HG03432 (cell line): ENCODE data around the gene ABCC2.
"Not testable (repeated sequence)": the region's sequence is repeated elsewhere in the genome, so short reads cannot be mapped to it uniquely, and the experiment has no call there.

Source experiments
- ATAC-seq: cut with Tn5 transposase; IDR thresholded peaks from one replicate; pipeline ENCODE4 v1.9.1; 2021; ENCODE audit warnings: mild to moderate bottlenecking, moderate library complexity; ENCODE audit not compliant: unreplicated experiment

The ABCC2 gene

DNA sequence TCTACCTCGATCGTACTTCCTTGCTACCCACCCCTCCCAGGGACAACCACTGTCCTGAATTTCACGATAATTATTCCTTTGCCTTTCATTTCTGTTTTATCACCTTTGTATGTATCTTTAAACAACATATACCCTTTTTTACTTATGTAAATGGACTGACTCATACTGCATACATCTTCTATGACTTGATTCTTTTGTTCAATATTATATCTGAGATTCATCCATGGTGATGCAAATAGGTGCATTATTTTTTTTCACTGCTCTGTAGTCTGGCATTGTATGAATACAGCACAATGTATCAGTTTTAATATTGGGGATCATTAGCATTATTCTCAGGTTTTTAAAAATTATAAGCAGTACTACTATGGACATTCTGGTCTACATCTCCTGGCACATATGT is 69.4 kb downstream of the ABCC2 start:
- ATAC-seq = no peak

DNA sequence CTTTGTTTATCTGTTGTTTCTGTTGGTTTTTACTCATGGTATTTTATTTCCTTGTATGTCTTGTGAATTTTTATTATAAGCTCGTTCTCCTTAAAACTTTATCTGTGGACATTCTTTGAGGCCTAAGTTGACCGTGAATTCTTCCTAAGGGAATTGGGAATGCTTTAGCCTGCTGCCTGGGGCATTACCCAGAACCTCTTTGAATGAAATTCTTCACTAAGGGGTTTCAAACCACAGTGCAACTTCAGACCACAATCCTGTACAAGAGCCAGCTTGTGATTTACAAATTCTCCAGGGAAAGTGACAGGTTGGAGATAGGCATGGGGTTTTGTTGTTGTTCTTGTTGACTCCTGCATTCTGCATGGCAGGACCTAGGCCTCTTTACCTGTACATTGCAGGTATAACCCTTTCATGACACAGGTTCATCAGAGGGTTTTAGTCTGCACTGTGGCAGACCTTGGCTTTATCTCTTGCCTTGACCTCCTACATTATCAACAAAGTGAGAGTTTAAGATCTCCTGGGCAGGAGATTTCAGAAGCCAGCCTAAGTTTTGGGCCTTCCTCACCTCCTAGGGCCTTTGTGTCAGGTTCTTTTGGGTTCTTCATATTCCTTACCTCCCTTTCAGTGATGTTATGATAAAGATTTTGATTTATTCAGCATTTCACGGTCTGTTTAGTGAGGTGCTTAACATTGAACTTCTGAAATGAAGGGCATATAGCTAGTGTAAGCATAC is 70.2 kb downstream of the ABCC2 start:
- ATAC-seq = no peak

GRCh38 chr10:99853655-99854054 is 71.2 kb downstream of the ABCC2 start:
- no peak for ATAC-seq

GRCh38 chr10:99854860-99855259 is 72.4 kb downstream of the ABCC2 start:
- ATAC-seq = no peak

GRCh38 chr10:99855479-99856071 is 73.1 kb downstream of the ABCC2 start:
- ATAC-seq = no peak

DNA sequence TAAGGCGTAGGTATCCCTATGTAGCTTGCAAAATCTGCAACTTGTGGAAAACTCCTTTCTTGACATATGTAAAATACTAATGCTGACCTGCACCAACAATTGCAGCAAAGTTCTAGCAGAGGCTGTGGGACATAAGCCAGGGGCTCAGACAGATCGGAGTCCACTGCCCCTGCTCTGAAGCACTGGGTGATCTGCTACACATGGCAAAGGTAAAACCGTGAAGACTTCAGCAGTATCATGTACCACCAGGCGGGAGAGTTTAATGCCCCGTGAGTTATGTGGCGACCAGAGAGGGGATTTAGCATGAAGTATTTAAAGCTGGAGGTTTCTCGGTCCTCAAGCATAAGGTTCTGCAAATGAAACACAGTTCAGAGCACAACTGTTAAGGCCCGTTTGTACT is 76.4 kb downstream of the ABCC2 start:
- no peak for ATAC-seq

DNA sequence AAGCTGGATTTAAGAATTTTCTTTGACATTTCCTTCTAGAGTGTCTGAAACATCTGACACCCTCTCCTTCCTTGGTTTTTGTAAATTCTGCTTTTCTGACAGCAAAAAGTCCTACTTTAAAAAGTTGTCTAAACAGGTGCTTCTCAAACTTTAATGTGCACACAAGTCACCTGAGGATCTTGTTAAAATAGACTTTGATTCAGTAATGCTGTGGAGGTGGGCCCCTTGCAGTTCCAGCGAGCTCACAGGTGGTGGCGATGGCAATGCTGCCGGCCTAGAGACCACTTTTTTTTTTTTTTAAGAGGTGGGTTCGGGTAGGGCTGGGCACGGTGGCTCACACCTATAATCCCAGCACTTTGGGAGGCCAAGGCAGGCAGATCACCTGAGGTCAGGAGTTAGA is 77.1 kb downstream of the ABCC2 start:
- ATAC-seq = no peak

DNA sequence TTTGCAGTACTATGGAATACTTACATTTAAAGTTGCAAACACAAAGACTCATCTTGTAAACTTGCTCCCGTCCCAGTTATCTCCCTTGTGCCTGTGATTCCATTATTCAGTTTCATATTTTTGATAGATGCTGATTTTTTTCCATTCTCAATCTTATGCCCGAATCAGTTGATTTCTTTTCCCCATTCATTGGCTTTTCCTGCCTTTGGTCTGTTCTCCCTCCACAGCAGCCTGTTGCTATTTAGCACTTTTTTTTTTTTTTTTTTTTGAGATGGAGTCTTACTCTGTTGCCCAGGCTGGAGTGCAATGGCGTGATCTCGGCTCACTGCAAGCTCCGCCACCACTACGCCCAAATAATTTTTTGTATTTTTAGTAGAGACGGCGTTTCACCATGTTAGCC is 78.0 kb downstream of the ABCC2 start:
- no peak for ATAC-seq

DNA sequence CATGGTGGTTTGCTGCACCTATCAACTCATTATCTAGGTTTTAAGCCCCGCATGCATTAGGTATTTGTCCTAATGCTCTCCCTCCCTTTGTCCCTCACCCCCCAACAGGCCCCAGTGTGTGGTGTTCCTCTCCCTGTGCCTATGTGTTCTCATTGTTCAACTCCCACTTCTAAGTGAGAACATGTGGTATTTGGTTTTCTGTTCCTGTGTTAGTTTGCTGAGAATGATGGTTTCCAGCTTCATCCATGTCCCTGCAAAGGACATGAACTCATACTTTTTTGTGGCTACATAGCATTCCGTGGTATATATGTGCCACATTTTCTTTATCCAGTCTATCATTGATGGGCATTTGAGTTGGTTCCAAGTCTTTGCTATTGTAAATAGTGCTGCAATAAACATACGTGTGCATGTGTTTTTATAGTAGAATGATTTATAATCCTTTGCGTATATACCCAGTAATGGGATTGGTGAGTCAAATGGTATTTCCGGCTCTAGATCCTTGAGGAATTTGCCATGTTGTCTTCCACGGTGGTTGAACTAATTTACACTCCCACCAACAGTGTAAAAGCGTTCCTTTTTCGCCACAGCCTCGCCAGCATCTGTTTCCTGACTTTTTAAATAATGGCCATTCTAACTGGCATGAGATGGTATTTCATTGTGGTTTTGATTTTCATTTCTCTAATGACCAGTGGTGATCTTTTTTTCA is 81.2 kb downstream of the ABCC2 start:
- not testable (repeated sequence) for ATAC-seq

DNA sequence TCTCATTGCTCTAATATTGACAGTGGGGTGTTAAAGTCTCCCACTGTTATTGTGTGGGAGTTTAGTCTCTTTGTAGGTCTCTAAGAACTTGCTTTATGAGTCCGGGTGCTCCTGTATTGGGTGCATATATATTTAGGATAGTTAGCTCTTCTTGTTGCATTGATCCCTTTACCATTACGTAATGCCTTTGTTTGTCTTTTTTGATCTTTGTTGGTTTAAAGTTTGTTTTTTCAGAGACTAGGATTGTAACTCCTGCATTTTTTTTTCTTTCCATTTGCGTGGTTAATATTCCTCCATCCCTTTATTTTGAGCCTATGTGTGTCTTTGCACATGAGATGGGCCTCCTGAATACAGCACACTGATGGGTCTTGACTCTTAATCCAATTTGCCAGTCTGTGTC is 84.8 kb downstream of the ABCC2 start:
- ATAC-seq = not testable (repeated sequence)

DNA sequence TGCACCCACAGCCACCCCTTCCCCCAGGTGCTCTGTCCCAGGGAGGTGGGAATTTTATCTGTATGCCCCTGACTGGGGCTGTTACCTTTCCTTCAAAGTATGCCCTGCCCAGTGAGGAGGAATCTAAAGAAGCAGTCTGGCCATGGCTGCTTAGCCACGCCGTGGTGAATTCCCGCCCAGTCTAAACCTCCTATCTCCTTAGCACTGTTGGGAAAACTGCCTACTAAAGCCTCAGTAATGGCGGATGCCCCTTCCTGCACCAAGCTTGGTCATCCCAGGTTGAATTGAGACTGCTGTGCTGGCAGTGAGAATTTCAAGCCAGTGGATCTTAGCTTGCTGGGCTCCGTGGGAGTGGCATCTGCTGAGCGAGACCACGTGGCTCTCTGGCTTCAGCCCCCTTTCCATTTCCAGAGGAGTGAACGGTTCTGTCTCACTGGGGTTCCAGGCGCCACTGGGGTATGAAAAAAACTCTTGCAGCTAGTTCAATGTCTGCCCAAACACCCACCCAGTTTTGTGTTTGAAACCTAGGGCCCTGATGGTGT is 87.2 kb downstream of the ABCC2 start:
- ATAC-seq = no peak

- ATAC-seq = peak; percentile 64
Measured at GRCh38 chr10:99870123-99870730, 87.8 kb downstream of the ABCC2 start.

GRCh38 chr10:99872367-99873162 is 90.1 kb downstream of the ABCC2 start:
- no peak for ATAC-seq

GRCh38 chr10:99873846-99874245 is 91.4 kb downstream of the ABCC2 start:
- no peak for ATAC-seq

DNA sequence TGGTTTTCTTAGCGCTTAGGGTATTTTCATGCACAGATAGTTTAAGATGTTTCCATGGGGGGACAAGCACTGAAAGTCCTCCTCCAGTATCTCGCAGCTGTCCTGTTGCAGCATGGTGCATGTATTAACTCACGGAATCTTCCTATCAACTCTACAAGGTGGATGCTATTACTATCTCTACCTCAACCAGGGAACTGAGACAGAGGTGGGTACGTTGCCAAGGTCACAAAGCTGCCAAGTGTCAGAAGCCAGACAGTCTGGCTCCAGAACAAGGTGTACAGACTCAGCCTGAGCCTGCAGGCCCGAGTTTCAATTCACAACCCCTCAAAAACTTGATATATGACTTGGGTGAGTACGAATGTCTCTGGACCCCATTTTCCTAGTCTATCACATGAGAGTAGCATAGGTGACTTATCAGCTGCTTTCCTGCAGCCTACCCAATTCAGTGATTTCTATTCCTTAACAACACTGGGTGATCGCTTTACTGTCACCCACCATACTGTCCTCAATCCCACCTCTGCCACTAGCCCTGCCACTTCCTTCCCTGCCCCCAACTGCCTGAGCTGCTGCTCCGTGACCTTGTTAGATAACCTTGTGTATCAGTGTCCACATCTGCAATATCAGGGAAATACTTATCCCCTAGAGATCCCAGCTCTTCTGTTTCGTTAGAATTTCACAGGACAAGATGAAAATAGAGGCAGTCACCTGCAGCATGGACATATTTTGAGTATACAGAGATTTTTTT is 92.1 kb downstream of the ABCC2 start:
- no peak for ATAC-seq

DNA sequence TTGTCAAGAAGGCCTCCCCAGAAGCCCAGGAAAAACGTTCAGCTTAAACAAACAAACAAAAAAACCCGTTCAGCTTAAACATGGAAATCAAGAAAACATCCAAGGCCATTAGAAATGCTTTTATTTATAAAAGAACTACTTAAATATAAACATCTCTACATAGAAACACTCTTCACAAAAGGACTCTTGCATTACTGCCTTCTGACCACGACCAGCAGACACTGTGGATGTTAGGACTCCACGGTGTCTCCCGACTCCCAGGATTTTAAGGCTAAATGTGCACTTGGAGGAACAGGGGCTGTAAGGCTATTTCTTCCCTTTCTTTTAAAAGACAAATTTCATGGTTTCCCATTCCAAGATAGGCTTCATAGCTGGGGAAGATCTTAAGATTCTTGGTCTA is 93.0 kb downstream of the ABCC2 start:
- ATAC-seq = no peak

GRCh38 chr10:99880080-99880835 is 97.8 kb downstream of the ABCC2 start:
- ATAC-seq = no peak

DNA sequence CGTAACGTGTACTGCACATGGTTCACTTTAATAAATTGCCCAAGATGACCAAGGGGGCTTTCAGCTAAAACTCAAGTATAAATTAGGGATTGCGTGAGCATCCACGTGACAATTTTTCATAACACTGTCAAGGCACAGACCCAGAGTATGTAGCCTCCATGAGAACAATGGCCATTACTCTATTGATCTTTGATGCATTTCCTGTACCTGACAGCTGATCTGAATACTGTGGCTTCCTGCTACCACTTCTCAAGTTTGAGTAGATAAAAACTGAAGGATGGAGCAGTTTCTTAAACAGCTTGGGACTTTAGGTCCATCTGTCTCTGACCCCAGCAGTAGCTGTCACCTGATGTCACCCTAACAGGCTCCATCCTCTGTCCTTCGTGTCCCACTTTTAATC is 98.9 kb downstream of the ABCC2 start:
- no peak for ATAC-seq

- ATAC-seq = no peak
Measured at GRCh38 chr10:99883523-99883922, 101.1 kb downstream of the ABCC2 start.
